ENCODE measurements around the gene PHF3.

PHF3 gene

GRCh38 chr6:63649847-63650265, 14.3 kb downstream of the PHF3 start:
- DNase-seq: peak; percentile 14

GRCh38 chr6:63652980-63653379, 17.4 kb downstream of the PHF3 start:
- no peak for DNase-seq

- DNase-seq: peak; percentile 12
These were observed 25.2 kb downstream of the PHF3 start for GRCh38 chr6:63660757-63661156.

DNA sequence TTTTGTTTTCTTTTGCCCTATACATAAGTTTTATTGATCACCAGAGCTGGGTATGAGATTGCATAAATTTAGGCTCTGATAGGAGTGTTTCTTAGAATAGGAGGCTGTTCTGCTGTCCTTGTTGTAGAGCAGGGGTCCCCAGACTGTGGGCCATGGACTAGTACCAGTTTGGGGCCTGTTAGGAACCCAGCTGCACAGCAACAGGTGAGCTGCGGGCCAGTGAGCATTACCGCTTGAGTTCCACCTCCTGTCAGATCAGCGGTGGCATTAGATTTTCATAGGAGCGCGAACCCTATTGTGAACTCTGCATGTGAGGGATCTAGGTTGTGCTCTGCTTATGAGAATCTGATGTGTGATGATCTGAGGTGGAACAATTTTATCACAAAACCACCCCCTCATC, 26.2 kb downstream of the PHF3 start:
- no peak for DNase-seq

DNA sequence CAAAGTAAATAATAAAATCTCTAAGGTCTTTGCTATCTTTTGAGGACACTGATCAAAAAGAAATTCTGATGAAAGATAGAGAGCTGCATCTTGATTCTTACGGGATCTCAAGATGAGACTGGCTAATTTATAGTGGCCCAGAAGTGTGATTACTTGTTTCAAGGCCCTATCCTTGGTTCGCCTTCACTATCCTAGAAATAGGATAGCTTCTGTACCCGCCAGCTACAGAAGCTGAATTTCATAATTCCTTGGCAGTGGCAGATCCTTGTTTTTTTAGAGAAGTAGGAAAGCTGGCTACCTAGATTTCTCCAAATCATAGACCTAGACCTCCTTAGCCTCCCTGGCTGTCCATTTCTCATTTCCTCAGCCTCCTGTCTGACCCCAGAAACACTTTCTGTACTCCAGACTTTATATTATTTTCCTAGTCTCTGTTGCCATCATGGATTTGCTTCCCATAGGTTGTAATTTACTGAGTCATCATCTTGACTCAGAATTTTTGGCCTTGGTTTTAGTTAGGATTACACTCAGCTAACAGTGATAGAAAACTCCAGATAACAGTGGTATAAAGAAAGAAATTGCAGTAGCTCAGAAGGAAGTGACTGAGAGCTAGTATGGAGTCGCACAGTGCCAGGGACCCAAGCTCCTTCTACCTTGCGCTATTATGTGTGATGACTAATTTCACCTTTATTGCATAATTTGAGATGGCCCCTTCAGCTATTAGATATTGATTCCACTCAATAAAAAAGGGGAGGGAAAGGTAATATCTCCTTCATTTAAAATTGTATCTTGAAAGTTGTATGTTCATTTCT, 27.7 kb downstream of the PHF3 start:
- peak; percentile 12 for DNase-seq

GRCh38 chr6:63663956-63664281, 28.3 kb downstream of the PHF3 start:
- DNase-seq: no peak

DNA sequence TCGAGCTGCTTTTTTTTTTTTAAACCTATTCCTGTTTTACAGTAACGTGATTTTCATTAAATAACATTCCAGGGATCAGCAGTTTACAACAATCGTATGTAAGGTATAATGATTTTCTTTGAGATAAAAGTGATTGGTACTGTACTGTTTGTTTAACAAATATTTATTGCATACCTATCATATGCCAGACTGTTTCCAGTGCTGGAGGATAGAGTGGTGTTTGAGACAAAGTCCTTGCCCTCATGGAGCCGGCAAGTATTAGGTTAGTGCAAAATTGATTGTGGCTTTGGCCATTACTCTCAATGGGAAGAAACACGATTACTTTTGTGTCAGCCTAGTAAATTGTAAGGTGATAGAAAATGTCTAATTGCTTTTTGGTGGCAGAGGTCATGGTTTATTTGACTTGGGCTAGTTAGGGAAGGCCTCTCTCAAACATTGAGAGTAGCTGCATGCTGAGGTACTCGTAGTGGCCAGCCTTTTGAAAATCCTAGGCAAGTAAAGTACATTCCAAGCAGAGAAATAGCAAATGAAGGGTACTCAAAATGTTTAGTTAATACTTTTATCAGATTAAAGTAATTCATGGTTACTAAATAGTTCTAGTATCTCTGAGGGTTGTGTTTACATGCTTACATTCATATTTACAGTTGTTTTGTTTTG, 35.6 kb downstream of the PHF3 start:
- DNase-seq: no peak

- no peak for DNase-seq
These were observed 37.1 kb downstream of the PHF3 start for GRCh38 chr6:63672582-63673129.

DNA sequence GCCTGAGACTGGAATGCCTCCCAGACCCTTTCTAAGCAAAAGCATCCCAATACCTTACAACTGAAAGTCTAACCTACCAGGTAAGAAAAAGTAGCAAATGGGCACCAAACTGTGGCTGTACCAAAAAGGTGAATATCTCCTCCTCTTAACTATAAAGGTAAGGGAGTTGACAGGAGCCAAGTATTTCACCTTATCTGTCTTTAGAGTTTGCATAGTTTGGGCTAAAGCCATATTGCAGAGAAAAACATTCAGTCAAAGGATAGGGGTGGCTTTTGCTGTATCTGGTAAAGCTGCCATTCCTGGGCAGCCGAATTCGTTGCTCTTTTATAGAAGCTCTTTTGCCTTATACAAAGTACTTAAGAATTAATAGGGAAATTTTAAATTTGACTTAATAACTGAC, 38.1 kb downstream of the PHF3 start:
- no peak for DNase-seq

GRCh38 chr6:63674635-63675034, 39.0 kb downstream of the PHF3 start:
- DNase-seq: no peak

DNA sequence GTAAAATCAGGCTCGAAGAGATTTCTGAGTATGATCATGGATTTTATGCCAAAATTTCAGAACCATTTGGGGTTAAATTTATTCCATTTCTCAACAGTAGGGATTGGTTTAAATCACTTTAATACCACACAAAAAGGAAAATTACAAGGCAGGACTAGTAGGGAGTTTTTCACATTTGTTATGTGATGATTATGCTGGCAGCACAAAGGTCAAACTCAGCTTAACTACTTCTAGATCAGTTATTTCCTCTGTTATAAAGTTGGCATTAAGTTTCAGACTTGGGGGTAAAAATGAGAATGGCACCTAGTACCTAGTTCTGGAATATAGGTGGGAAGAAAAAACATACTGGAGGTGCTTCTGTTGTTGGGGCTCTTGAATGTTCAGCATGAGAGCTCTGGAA, 39.5 kb downstream of the PHF3 start:
- no peak for DNase-seq

DNA sequence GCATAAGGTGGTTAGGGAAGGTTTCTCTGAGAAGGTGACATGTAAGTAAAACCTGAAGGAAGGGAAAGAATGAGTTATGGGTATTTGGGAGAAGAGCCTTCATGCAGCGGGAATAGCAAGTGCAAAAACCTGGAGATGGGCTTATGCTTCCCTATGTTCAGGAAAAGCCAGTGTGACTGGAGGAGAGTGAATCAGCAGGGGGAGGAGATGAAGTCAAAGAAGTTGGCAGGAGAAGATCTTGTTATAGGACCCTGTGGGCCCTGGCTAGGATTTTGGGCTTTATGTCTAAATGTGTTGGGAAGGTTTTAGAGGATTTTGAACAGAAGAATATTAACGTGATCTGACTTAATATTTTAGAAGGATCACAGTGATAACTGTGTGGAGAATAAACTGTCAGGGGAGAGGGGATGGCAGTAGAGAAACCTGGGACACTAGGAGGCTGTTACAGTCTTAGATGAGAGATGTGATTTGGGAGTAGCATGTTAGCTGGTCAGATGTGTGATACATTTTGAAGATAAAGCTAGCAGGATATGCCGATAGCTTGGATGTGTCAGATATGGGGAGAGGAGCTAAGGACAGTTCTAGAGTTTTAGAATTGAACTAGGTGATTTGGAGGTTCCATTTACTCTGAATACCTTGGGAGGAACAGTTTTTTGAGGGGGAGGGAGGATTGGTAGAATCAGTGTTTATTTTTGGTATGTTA, 41.0 kb downstream of the PHF3 start:
- DNase-seq: no peak

DNA sequence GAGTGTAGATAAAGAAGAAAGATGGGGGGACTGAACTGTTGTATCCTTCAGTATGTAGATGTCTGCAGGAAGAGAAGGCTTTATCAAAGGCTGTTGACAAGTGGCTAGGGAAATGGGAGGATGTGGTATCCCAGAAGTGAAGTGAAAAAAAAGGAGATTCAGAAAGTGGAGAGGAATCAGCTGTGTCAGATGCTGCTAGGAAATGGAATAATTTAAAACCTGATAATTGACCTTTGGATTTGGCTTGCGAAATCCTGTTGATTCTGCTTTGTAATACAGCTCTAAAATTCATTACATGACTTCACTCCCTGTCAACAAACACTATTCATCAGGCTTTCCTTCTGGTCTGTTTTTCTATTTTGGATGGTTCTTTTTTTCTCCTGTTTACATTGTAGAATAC, 41.7 kb downstream of the PHF3 start:
- DNase-seq: no peak

DNA sequence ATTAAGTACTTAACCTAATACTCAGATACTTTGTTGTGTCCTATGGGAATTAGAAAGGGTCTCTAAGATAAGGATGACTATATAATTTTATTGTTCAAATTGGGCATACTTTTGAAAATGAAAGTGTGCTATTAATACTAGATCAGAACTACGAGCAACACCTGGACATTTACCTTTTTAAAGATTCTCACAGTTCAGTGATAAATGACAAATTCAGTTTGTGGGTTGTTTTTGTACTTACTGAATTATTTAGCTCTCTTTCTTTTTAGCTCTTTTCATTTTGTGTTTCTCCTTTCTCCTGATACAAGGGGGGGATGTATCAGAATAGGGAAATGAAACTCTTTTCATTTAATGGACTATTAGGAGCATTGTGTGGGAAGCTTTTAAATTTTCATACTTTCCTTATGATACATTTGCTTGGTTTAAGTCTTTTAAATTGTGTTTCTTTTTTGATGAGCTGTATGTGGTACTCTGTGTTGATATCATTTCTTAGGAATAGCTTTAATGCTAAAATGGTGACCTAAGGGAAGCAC, 47.5 kb downstream of the PHF3 start:
- DNase-seq: no peak

DNA sequence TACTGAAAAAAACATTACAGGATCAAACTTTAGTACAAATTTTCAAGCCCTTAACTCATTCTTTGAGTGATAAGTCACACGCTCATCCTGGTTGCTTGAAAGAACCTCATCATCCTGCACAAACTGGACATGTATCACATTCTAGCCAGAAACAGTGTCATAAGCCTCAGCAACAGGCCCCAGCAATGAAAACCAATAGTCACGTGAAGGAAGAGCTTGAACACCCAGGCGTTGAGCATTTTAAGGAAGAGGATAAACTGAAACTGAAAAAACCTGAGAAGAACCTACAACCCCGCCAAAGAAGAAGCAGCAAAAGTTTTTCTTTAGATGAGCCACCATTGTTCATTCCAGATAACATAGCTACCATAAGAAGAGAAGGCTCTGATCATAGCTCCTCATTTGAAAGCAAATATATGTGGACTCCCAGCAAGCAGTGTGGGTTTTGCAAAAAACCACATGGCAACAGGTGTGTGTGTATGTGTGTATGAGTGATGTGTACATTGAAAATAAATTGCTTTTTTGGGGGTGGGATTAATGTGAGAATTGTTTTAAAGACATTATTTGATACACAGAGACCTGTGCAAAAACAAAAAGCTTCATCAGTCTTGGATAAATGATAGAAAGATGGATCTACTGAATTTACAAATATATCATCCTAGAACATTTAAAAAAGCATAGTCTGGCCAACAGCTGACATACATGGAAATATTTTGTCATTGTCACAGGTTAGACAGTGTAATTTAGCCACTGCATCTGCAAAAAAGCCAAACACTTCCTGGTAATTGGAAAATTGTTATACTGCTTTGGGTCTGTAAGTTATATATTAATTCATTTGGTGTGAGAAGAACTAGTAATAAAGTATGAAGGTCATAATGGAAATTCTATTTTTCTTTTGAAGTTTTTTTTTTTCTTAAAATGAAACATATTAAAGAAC, 50.1 kb downstream of the PHF3 start:
- no peak for DNase-seq

DNA sequence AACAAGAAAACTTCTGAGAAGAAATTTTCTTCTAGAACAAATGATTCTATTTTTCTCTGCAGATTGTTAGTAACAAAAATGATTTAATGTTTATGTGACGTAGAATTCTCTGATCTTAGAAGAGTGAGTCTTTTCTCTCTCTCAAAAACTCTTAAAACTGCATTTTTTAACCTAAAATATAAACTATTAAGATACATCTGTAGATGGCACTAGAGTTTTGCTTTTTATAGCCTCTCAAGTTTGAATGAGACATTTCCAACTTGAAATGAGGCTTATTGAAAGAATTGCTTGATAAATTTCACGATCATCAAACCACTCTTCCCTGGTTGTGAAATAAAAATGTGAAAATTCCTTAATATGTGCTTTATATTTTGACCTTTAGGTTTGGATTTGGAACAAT, 53.8 kb downstream of the PHF3 start:
- peak; percentile 29 for DNase-seq

GRCh38 chr6:63690221-63690620, 54.6 kb downstream of the PHF3 start:
- DNase-seq: no peak

GRCh38 chr6:63705707-63706106, 70.1 kb downstream of the PHF3 start:
- no peak for DNase-seq

- DNase-seq: no peak
These were observed 71.0 kb downstream of the PHF3 start for GRCh38 chr6:63706630-63707029.

GRCh38 chr6:63708631-63709030, 73.0 kb downstream of the PHF3 start:
- no peak for DNase-seq

DNA sequence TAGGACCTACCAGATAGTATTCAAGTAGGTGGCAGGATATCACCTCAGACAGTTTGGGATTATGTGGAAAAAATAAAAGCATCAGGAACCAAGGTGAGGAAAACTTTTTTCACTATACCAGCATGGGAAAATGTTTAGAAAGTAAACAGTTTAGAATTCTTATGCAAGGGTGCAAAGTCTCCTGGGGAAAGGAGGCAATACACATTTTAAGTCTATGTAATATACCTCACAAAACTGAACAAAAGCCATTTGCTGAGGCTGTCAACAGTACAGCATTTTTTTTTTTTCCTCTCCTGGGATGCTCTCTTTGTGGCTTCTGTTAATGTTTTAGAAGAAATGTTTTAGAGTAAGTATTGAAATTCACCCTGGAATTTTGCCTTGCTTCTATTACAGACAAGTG, 73.5 kb downstream of the PHF3 start:
- DNase-seq: no peak

GRCh38 chr6:63713332-63713731, 77.7 kb downstream of the PHF3 start:
- no peak for DNase-seq

Measured in hematopoietic multipotent progenitor cell treated with erythropoietin and hydrocortisone succinate and interleukin-3 and kit ligand, for 6 days (in vitro differentiated cells).